Progenitor cell of endocrine pancreas (in vitro differentiated cells): ENCODE measurements around the gene PTPRU. TPM values are rescaled to one million over a fixed set of nuclear protein-coding genes. Genes with fewer than 3 reads are reported as not detected.

Experiments
- DNase-seq: peaks from one replicate; pipeline ENCODE4 v3.0.0; 2021; ENCODE audit warnings: low spot score; ENCODE audit not compliant: unreplicated experiment
- H3K27ac Mint-ChIP-seq: 2 replicates; pipeline ENCODE4 v1.8.0; 2021; ENCODE audit warnings: mild to moderate bottlenecking, moderate library complexity, mixed read lengths
- H3K27me3 Mint-ChIP-seq: 2 replicates; pipeline ENCODE4 v1.8.0; 2021; ENCODE audit warnings: mixed read lengths
- H3K36me3 Mint-ChIP-seq: 2 replicates; pipeline ENCODE4 v1.8.0; 2022; ENCODE audit warnings: mixed read lengths; ENCODE audit not compliant: insufficient read depth
- H3K4me1 Mint-ChIP-seq: 2 replicates; pipeline ENCODE4 v1.8.0; 2021; ENCODE audit warnings: low read depth, mixed read lengths
- H3K4me3 Mint-ChIP-seq: 2 replicates; pipeline ENCODE4 v1.8.0; 2021; ENCODE audit warnings: low read depth, mild to moderate bottlenecking, moderate library complexity, mixed read lengths
- H3K9me3 Mint-ChIP-seq: 2 replicates; pipeline ENCODE4 v1.8.0; 2021; ENCODE audit warnings: low read depth, mixed read lengths
- total RNA-seq: library from RNA; stranded (reverse); gene quantifications from 2 replicates; pipeline ENCODE4 v1.2.1, GENCODE V29; 2021
- TF ChIP-seq, protein P1 (sequence below): fragments of 200-600 bp; sonication (generic); IDR thresholded peaks from one replicate; pipeline ENCODE4 v1.5.0; 2021; ENCODE audit warnings: antibody characterized with exemption, mild to moderate bottlenecking; ENCODE audit not compliant: unreplicated experiment

PTPRU gene
- total RNA-seq, 1 donor from 2014 or later, result 79.4 TPM

DNA sequence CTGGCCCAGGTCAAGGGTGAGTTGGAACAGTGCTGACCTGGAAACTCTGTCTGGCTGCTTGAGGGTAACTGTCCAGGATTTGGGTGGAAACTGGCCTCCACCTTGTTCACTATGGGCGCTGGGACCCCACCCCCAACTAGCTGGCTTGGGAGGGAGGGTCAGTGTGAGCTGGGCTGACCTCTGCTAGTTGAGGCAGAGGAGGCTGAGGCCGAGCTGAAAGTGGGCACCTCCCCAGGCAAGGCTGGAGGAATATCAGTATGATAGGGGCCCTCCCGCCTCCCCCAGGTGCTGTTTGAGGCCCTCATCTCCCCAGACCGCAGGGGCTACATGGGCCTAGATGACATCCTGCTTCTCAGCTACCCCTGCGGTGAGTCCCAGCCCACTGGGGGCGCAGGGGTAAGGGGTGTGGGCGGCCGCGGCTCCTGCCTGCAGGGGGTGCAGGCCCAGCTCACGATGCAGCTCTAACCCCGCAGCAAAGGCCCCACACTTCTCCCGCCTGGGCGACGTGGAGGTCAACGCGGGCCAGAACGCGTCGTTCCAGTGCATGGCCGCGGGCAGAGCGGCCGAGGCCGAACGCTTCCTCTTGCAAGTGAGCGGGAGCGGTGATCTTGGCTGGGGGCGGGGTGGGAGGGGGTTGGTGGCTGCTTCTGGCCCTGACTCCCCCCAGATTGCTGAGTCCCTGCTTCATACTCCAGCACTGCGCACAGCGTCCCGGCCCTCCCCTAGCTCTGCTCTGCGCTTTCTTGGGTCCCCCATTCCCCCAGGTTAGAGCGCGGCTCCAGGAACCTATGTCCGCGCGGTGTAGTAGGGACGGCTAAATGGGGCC is 22.9 kb downstream of the PTPRU start:
- Mint-ChIP-seq H3K4me1 (peaks cover 12% of the 10 kb centered on the region), H3K9me3 (no peaks in the 10 kb centered on the region), H3K36me3 (peaks cover 15% of the 10 kb centered on the region), H3K27me3 (peaks cover 6% of the 10 kb centered on the region), H3K27ac (no peak overlapping the region), H3K4me3 (peak overlapping the region; percentile 45)
- TF ChIP-seq, protein P1, sequence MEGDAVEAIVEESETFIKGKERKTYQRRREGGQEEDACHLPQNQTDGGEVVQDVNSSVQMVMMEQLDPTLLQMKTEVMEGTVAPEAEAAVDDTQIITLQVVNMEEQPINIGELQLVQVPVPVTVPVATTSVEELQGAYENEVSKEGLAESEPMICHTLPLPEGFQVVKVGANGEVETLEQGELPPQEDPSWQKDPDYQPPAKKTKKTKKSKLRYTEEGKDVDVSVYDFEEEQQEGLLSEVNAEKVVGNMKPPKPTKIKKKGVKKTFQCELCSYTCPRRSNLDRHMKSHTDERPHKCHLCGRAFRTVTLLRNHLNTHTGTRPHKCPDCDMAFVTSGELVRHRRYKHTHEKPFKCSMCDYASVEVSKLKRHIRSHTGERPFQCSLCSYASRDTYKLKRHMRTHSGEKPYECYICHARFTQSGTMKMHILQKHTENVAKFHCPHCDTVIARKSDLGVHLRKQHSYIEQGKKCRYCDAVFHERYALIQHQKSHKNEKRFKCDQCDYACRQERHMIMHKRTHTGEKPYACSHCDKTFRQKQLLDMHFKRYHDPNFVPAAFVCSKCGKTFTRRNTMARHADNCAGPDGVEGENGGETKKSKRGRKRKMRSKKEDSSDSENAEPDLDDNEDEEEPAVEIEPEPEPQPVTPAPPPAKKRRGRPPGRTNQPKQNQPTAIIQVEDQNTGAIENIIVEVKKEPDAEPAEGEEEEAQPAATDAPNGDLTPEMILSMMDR, result no peak
- DNase-seq, result no peak

DNA sequence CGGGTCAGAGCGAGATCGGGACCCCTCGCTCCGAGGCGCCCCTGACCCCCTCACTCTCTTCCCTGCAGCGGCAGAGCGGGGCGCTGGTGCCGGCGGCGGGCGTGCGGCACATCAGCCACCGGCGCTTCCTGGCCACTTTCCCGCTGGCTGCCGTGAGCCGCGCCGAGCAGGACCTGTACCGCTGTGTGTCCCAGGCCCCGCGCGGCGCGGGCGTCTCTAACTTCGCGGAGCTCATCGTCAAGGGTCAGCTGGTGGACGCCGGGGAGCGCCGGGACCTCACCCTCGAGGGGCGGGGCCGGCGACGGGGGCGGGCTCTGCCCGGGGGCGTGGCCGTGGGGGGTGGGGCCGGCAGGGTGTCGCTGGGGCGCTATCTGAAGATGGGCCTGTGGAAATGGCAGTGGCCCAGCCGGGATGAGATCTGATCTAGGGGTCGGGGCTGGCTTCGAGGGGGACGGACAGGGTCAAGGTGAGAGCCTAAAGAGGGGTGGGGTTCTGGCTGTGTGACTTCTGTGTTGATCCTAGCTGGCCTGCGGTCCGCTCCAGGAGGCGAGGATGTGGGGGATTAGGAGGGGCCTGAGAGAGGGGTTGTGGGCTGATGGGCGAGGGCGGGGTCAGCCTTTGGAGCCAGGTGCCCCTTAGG is 23.6 kb downstream of the PTPRU start:
- H3K27me3 Mint-ChIP-seq, result peaks cover 6% of the 10 kb centered on the region
- no peak for DNase-seq
- TF ChIP-seq, protein P1, result no peak
- no peak overlapping the region for H3K27ac Mint-ChIP-seq
- H3K36me3 Mint-ChIP-seq, result peaks cover 19% of the 10 kb centered on the region
- peak overlapping the region; percentile 66 for H3K4me3 Mint-ChIP-seq
- no peaks in the 10 kb centered on the region for H3K9me3 Mint-ChIP-seq
- H3K4me1 Mint-ChIP-seq, result peaks cover 12% of the 10 kb centered on the region

DNA sequence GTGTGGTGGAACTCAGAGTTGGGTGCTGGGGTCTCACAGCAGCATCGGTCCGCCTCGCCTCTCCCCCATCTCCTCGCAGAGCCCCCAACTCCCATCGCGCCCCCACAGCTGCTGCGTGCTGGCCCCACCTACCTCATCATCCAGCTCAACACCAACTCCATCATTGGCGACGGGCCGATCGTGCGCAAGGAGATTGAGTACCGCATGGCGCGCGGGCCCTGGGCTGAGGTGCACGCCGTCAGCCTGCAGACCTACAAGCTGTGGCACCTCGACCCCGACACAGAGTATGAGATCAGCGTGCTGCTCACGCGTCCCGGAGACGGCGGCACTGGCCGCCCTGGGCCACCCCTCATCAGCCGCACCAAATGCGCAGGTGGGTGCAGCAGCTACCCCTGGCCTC is 24.2 kb downstream of the PTPRU start:
- no peak overlapping the region for H3K4me3 Mint-ChIP-seq
- H3K27ac Mint-ChIP-seq, result no peak overlapping the region
- H3K9me3 Mint-ChIP-seq, result no peaks in the 10 kb centered on the region
- H3K4me1 Mint-ChIP-seq, result peaks cover 12% of the 10 kb centered on the region
- peaks cover 6% of the 10 kb centered on the region for H3K27me3 Mint-ChIP-seq
- no peak for DNase-seq
- TF ChIP-seq, protein P1, result no peak
- H3K36me3 Mint-ChIP-seq, result peaks cover 21% of the 10 kb centered on the region

DNA sequence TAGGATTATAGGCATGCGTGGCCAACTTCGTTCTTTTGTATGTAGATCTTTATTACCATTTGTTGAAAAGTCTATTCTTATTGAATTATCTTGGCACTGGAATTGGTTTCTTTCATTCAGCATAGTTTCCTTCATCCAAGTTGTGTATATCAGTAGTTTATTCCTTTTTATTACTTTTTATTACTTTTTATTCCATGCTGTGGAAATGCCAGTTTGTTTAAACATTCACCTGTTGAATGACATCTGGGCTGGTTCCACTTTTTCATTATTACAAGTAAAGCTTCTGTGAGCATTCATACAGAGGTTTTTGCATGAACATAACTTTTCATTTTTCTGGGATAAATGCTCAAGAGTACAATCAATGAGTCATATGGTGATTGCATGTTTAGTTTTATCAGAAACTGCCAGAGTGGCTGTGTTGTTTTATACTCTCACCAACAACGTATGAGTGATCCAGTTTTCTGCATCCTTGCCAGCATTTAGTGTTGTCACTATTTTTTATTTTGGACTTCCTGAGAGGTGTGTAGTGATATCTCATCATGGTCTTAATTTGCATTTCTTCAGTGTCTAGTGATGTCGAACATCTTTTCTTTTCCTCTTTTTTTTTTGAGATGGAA is 28.6 kb downstream of the PTPRU start:
- no peaks in the 10 kb centered on the region for H3K9me3 Mint-ChIP-seq
- no peak overlapping the region for H3K4me3 Mint-ChIP-seq
- peaks cover 2% of the 10 kb centered on the region for H3K4me1 Mint-ChIP-seq
- H3K36me3 Mint-ChIP-seq, result peaks cover 25% of the 10 kb centered on the region
- no peak overlapping the region for H3K27ac Mint-ChIP-seq
- no peak for DNase-seq
- H3K27me3 Mint-ChIP-seq, result no peaks in the 10 kb centered on the region
- TF ChIP-seq, protein P1, result no peak

DNA sequence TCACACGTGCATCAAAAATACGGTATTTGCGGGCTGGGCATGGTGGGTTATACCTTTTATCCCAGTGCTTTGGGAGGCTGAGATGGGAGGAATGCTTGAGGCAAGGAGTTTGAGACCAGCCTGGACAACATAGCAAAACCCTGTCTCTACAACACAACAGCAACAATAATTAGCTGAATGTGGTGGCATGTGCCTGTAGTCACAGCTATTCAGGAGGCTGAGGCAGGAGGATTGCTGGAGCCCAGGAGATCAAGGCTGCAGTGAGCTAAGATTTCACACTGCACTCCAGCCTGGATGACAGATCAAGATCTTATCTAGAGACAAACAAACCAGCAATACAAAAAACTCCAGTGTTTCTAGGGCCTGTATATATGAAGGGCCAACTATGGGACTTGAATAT is 30.6 kb downstream of the PTPRU start:
- H3K27me3 Mint-ChIP-seq, result no peaks in the 10 kb centered on the region

More for the DNA sequence above, 30.6 kb downstream of the PTPRU start:
- no peak overlapping the region for H3K27ac Mint-ChIP-seq
- DNase-seq, result no peak
- peaks cover 21% of the 10 kb centered on the region for H3K36me3 Mint-ChIP-seq
- no peak overlapping the region for H3K4me3 Mint-ChIP-seq
- TF ChIP-seq, protein P1, result no peak
- no peaks in the 10 kb centered on the region for H3K9me3 Mint-ChIP-seq
- peaks cover 13% of the 10 kb centered on the region for H3K4me1 Mint-ChIP-seq
